ENCODE results near the gene CHML.

DNA sequence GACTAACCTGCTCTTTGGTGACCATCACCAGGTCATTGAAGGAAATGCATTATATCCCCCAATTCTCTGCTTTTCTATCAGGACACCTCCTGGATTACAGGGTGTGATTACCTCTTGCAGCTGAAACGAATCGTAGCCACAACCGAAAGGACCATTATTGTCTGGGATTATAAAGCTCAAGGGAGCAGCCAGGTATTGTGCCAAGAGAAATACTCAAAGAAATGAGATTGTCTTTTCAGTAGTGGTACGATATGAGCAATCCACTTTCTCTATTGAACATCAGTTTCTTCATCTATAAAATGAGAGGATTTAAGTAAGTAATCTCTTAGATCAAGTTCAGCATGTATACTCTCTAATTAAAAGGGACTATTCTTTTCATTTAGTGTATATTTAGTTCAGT, 39.2 kb upstream of the CHML start:
- TF ChIP-seq EP300 (IDR thresholded peaks at IDR 0.05) = no peak
- TF ChIP-seq, protein P1, sequence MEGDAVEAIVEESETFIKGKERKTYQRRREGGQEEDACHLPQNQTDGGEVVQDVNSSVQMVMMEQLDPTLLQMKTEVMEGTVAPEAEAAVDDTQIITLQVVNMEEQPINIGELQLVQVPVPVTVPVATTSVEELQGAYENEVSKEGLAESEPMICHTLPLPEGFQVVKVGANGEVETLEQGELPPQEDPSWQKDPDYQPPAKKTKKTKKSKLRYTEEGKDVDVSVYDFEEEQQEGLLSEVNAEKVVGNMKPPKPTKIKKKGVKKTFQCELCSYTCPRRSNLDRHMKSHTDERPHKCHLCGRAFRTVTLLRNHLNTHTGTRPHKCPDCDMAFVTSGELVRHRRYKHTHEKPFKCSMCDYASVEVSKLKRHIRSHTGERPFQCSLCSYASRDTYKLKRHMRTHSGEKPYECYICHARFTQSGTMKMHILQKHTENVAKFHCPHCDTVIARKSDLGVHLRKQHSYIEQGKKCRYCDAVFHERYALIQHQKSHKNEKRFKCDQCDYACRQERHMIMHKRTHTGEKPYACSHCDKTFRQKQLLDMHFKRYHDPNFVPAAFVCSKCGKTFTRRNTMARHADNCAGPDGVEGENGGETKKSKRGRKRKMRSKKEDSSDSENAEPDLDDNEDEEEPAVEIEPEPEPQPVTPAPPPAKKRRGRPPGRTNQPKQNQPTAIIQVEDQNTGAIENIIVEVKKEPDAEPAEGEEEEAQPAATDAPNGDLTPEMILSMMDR (IDR thresholded peaks at IDR 0.05) = no peak

Measured in tibial nerve (tissue), 4 donors.